Activated CD8-positive, alpha-beta memory T cell treated with anti-CD3 and anti-CD28 coated beads, Interleukin-2, amount 50 U/mL, for 4 hours (primary cell): ENCODE data around the gene EDRF1.

Source experiments
- DNase-seq: peaks from one replicate; pipeline ENCODE4 v3.0.0-alpha.2; 2020

Gene EDRF1

DNA sequence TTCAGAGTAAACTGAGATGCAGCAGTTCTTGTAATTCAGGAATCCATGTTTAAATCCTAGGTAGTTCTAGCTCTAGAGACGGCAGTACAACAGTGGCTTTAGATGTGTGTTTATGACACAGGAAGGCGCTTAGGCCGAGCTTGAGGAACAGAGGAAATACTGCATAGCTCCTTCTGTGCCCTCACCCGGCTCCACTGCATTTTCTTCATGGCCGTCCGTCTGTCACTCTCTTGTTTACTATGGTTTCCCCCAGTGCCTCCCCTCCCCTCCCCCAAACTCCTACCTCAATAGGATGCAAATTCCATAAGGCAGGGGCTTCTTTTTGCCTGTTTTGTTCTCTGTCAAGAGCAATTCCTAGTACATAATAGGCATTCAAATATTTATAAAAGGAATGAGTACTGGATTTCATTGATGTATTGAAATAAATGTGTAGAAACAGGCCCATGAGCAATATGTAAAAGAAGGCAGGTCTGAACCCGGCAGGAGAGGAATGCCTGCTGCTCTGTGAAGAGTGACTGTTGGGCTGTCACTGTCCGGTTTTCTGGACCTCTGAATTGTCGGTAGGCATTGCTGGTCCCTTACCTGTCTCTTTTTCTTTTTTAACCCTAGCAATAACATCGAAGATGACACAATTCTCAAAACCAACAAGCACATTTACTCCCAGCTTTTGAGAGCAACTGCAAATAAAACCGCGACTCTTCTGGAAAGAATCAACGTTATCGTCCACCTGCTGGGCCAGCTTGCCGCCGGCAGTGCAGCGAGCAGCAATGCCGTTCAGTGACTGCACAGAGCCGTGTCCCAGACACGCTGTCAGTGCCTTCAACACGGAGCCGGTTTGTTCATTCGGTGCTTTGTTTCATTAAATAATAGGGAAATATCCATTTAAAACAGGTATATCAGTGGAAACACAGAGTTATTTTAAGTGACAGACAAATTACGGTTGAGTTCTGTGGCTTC, 43.5 kb downstream of the EDRF1 start:
- no peak for DNase-seq

DNA sequence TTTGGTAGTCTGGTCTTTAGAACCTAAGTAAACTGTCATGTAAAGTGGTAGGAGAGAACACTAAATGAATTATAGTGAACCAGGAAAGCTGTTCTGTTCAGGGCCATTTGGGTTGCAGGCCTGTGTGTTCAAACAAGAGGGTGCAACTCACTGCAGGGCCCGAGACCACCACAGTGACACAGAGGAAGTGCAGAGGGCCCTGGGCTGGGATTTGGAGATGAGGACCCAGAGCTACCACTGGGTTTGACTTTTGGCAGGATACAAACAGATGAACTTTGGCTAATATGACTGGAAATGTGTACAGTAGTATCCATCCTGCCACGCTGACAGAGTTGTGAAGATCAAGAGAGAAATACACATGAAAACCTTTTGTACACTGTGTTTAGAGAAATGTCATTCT, 46.3 kb downstream of the EDRF1 start:
- DNase-seq, result no peak

DNA sequence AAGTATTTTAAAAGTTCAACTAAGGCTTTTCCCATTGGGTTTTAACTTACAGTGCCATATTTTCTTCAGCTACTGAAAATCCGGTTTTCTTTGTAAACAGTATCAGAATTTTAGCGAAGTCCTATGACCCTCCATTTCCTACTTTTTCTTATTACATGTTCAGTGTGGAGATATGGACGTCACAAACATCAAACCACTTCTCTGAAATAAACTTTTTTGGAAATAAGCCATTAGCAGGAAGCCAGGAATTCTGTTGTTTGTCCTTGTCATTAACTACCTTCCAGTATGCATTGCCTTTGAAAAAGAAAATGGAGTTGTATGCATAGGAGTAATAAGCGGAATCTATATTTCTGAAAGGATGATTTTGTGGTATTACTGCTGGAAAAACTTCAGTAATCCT, 47.0 kb downstream of the EDRF1 start:
- no peak for DNase-seq

DNA sequence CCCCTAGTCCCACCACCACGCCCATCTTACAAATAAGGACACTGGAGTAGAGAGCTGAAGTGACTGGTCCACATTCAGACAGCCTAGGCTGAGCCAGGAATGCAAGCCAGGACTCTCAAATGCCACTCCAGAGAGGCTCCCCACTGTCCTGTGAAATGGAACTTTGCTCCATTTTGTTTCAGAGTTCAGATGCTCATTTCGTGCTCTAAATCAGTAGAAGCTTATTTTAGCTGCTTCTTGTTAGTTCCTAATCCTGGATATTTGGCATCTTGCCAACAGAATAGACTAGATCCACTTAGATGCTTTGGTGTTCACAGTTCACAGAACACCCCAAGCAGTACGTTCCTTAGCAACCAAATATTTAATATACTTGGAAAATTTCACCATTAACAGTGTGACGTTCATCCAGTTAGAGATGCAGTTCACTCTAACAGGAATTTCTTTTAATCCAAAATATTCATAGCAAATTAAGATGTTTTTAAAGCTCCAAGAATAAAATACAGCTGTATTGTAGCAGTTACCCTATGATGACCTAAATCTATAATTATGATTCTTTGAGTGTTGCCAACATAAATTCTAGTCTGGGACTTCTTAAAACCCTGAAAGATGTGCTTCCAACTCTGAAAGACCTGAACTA, 48.8 kb downstream of the EDRF1 start:
- DNase-seq, result no peak

DNA sequence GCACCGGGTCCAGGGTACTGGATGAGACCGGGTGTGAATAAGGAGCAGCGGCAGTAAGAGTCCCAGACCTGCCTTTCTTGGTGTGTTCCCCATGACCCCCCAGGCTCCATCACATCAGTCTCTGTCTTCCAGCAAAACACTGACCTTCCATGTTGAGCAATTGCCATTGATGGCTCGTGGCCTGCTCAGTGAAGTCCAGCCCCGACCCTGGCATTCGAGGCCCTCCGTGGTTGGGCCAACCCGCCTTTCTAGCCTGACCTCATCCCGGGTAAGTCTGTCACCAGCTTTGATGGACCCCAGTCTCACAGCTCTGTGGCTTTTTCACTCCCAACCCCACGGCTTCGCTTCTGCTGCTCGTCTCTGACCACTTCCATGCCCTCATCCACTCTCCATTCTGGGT, 49.7 kb downstream of the EDRF1 start:
- no peak for DNase-seq

DNA sequence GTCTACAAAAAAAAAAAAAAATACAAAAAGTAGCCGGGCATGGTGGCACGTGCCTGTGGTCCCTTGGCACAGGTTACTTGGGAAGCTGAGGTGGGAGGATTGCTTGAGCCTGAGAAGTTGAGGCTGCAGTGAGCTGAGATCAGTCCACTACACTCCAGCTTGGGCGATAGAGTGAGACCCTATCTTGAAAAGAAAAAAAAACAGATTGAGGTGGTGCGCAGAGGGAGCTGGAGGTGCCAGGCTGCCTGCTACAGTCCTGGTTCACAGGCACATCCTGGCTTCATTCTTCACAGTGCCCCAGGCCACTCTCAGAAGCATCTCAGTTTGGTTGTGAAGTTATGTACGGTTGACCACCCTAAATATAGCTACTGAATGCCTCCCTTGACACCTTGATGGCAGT, 51.3 kb downstream of the EDRF1 start:
- no peak for DNase-seq

DNA sequence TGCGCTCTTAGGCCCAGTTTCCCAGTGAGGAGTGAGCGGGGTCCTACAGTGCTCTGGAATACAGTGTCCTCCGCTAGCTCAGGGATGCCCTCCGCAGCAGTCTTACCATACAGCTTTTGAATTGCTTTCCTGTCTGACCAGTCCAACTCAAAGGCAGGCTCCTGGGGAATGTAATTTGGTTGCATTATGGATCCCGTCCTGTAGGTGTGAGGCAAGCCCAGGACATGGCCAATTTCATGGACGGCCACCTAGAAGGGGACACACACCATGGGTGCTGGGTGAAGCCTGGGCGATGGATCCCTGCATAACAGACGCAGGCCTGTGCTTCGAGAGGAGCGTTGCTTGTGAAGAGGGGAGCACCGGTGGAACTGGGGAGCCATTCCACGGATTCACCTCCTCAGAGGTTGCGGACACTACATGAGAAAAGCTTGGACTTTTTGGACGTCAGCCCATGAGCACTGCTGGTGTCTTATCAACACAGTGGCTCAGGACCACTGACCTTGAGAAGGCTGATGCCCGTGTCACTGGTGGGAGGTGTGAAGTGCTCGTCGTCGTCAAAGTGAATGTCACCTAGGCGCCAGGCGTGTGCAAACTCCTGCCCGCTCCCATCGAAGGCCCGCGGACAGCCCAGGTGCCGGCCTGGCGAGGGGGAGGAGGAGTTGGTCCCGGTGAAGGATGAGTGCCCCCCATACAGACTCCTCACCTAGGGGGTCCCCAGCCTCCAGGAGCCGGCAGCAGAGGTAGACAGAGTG, 52.8 kb downstream of the EDRF1 start:
- DNase-seq, result no peak

DNA sequence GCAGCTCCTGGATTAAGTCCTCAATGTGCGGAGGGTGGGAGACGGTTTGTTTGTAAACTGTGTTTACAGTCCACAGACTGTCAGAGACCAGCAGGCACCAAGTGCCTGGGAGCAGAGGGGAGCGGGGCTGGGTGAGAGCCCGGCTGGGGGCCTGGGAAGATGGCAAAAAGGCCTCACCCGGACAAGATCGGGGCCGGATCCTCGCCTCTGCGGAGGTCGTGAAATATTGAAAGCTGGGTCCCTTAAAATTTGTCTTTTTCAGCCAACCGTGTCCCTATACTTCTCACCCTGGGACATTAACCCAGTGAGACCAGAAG, 53.3 kb downstream of the EDRF1 start:
- no peak for DNase-seq

DNA sequence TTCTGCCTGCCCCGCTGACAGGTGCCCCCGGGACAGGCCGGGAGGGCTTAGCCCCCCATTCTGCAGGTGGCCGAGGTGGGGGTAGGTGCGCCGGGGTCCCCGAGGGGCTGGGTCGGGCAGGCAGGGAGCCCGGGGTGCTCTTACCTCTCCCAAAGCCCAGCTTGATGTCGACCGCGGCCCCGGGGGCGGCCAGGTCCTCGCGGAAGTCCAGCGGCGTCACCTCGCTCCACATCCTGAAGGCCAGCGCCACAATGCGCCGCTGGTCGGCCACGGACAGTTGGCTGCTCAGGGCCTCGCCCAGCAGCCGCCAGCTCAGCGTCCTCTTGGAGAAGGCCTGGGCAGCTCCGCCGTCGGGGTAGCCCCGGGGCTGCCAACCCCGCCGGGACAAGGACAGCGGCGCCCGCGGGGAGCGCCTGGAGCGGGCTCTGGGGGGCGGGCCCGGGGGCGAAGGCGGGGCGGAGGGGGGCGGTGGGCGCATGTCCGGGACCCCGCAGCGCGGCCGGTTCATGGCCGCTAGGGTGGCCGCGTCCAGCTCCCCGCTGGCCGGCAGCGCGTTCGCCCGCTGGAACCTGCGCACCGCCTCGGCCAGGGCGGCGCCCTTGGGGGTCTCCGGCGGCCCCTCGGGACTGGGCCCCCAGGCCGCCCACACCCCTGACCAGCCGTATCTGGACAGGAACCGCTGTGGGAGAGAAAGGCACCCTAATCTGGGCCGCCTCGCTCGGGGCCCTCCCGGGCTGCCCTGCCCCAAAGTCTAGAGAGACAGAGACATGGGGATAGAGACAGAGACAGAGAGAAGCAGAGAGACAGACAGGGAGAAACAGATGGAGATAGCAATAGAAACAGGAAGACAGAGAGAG, 54.4 kb downstream of the EDRF1 start:
- DNase-seq, result no peak

DNA sequence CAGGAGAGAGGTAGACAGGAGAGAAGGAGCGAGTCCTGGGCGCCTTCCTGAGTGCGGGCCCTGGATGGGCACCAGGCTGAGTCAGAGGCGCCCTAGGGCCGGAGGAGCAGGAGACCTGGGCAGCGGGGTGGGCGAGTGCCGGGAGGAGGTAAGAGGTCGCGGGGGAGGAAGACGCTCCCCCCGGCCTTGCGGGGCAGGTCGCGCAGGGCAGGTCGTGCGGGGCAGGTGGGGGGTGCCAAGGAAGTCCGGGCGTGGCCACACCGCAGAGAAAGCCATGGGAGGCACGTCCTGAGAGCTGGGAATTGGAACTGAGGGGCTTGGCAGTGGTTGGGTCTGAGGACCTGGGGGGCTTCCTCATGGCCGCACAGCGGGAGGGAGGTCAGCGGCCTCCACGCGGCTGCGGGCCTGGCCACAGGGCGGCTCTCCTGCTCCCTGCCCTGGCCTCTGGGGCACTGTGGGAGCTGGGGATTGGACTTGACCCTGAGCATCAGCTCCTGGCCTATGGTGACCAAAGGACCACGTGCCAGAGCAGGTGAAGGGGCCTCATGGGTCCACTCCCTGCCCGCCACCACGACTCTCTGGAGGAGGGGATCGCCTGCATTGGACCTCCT, 55.2 kb downstream of the EDRF1 start:
- no peak for DNase-seq

DNA sequence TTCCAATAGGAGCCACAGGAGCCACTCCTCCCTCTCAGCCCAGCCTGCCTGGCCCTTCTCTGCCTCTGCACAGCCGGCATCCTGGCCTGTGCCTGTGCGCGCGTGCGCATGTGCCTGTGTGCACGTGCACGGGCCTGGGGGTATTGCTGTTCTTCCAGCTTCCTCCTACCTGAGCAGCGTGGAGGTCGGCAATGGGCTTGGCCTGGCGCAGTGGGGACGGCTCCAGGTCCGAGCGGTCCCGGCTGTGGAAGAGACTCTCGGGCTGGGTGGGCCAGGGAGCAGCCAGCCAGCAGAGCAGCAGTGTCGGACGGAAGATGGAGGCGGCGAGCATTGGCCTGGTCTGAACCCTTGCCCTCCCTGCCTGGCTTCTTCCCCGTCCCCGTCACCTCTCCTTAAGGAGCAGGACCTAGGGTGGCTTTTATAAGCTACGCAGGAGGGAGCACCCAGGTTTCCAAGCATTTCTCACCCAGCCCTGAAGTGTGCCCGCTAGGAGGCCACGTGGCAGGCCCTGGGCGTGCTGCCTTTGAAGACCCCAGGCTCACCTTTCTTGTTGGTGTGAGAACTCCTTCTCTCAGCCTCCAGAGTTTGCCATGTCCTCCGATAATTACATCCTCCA, 56.1 kb downstream of the EDRF1 start, which contains the start of gene MMP21:
MMP21 (minus strand) TSS at position 331 of the 616 bp plus-strand sequence; CDS start at position 331, 0 bp downstream.
- DNase-seq, result no peak

DNA sequence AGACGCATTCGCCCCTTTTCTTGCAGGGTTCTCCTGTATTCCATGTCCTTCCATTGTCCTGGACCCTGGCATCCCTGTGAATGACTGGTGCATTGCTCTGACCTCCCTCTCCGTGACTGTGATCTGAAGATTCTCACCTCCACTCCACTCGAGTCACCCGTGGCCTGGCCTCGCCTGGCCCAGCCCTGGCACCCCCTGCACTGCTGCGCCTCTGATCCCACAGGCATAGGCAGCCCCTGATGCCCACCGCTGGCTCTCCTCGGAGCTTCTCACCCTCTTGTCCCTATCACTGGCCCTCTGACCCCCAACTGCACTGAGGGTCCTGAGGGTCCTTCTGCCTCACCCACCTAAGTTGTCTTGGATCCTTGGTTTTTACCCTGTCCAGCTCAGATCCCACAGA, 58.3 kb downstream of the EDRF1 start:
- DNase-seq, result no peak

DNA sequence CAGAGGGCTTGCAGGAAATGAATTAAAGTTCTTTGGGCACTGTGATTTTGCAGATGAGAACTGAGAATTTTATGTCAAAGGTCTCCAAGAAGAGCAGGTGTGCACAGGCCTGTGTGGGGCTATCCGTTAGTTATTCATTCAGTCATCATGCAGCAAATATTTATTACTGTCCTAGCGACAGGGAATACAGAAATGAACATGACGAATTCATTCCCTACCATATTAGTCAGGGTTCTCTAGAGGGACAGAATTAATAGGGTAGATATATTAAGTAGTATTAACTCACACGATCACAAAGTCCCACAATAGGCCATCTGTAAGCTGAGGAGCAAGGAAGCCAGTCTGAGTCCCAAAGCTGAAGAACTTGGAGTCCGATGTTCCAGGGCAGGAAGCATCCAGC, 59.0 kb downstream of the EDRF1 start:
- DNase-seq, result no peak

DNA sequence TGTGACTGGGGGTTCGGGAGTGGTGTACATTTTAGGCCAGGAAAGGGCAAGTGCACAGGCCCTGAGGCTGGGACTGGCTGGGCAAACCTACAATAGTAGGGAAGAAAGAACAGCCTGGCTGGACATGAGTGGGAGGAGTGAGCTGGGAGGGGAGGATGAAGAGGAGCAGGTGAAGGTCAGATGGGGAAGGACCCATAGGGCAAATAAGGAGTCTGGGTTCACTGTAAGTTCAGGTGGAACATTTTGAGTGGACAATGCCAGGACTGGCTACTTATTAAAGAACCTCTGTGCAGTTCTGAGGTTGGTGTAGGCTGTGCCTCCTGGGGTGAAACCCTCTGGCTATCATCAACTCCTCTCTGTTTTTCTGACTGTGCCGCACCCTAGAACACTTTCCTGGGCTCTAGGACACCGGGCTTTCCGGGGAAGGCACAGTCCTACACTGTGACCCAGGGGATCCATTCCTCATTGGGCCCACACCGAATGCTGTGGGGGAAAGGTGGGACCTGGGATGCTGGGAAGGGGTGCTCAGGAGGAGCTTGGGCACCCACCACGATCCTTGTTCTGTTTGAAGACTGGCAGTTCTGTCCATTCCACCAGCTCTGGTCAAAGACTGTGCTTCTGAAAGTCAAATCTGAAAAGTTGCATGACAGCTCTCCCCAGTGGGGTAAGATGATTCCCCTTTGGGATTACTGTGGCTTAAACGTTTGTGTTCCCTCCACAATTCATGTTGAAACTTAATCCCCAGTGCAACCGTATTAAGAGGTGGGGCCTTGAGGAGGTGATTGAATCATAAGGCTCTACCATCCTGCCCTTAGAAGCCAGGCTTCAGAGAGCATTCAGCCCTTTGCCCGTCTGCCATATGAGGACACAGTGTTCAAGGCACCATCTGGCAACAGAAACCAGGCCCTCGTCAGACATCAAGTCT, 60.2 kb downstream of the EDRF1 start:
- DNase-seq, result no peak

DNA sequence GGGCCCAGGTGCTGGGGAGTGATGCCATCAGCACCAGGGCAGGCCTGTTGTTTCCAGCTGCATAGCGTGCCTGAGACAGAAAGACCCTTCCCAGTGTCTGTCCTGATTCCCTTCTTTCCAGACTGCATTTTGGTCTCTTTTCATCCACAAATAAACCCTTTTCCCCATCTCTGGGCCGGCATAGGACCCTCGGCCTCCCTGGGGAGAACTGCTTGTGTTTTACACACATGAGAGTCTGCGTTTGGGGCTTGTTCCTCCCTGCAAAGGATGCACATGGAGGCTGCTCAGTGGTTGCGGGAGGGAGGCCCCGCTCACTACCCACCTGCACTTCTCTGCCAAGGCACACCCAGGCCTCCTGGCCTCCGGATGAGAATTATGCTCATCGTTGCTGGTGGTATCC, 61.9 kb downstream of the EDRF1 start:
- DNase-seq, result no peak

DNA sequence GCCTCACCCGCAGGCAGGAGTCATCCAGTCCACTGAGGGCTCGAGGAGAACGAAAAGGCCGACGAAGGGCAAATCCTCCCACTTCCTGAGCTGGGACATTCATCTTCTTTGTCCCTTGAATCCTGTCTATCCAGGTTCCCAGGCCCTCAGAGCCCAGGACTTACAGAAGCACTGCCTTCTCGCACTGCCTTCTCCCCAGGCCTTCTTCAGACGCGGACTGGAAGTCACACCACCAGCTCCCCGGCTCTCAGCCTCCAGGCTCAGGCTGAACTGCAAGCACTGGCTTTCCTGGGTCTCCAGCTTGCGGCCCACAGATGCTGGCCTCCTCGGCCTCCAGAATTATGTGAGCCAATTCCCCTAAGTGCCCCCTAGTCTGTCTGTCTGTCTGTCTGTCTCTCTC, 62.5 kb downstream of the EDRF1 start:
- DNase-seq, result no peak

DNA sequence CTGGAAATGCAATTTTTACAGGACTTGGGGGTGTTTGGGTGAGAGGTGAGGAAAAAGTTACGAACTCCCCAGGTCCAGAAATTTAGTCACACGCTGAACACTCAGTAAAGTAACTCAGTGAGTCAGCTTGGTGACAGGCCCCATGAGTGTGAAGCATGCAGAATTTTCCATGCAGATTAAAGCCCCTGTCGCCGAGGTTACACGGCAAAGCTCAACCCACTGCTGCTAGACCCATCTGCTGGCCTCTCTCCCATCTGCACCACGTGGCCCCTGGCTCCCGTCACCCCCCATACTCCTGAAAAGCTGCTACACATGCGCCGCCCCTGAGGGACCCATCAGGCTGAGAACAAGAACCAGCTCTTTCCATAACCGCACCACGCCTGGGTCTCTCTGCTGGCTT, 63.1 kb downstream of the EDRF1 start:
- DNase-seq, result no peak

DNA sequence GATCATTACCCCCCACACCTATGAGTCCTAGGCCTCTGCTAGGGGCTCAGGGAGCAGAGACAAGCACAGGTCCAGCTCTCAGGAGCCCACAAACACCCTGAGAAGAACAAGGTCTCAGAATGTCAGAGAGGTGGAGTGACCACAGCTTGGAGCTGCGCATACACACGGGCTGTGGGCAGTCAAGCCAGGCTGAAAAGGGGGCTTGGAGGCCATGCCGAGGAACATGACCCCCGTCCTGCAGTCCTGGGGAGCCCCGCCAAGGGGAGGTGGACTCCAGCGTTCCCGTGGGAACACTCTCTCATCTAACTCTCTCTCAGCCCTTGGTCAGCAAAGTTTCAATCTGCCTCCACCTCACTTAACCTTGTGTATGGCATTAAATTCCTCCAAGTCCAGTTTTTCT, 63.9 kb downstream of the EDRF1 start:
- no peak for DNase-seq

DNA sequence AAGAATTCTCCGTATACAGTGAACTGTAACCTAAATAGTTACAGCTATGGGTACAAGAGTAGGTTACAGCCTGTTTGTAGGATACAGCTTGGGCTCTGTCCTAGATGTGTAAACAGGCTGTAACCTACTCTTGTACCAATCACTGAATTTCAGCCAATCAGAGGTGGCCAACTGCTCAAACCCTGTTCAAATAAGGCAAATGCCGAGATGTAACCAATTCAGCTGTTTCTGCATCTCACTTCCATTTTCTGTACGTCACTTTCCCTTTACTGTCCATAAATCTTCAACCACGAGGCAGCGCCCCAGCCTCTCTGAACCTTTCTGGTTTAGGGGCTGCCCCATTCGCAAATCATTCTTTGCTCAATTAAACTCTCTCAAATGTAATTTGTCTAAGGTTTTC, 64.4 kb downstream of the EDRF1 start:
- DNase-seq, result no peak

DNA sequence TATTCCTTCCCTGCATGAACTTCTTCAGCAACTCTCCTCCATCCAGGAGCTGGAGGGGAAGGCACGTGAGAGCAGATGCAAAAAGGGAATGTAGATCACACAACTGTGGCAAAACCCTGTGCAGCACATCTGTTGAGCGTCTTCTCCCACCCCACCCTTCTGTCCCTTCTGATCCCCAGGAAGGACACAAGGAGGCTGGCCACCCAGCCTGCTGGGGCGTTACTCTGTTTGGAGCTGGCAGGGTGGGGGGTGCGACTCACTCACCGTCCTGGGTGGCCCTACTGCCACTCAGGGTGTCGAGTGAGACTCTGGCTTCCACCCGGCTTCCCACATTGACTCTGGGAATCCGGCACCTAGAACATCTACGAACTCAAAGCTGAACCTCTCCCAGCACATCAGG, 66.3 kb downstream of the EDRF1 start:
- no peak for DNase-seq
